Endothelial cell of umbilical vein (primary cell): ENCODE data around the gene KCTD17. TPM values are rescaled to one million over a fixed set of nuclear protein-coding genes. Genes with fewer than 3 reads are reported as not detected.

ENCODE experiments used
- BruUV-seq: library from RNA; stranded (reverse); fragments of 400-500 nt; replicated peaks from 2 replicates; lab custom pipeline; 2021; lab: Mats Ljungman, UMichigan
- CTCF ChIA-PET: fragments of 300-600, 350-600 bp; sonication (Branson Sonifier 250); formaldehyde crosslinking; loops from one replicate; lab custom pipeline; 2021; ENCODE audit warnings: antibody characterized with exemption, inconsistent platforms; lab: Charles Lee
- POLR2A ChIA-PET: fragments of 300-600, 350-600 bp; sonication (Branson Sonifier 250); formaldehyde crosslinking; loops from one replicate; lab custom pipeline; 2021; ENCODE audit warnings: antibody characterized with exemption, inconsistent platforms; lab: Charles Lee
- DNase-seq: peaks from one replicate; pipeline ENCODE4 v3.0.0-alpha.2; 2011; ENCODE audit warnings: low read depth, low spot score
- FAIRE-seq: peaks from 2 replicates; lab custom pipeline; 2011; peaks lifted over from hg19 to GRCh38; lab: Jason Lieb, UNC
- H2AFZ ChIP-seq: 2 replicates; pipeline ENCODE4 v1.6.0; 2012; ENCODE audit warnings: low read depth, low read length, control low read depth, inconsistent platforms
- H3K27ac ChIP-seq: 2 replicates; pipeline ENCODE4 v1.5.1; 2011; ENCODE audit warnings: low read depth, mild to moderate bottlenecking, control low read depth, low read length, moderate library complexity; ENCODE audit not compliant: insufficient read depth
- H3K27me3 ChIP-seq, 2 experiments: 2 replicates each; pipeline versions ENCODE4 v1.6.0 to v1.6.1; 2011; ENCODE audit warnings: low read length in 2 of 2, mixed read lengths in 1 of 2; ENCODE audit not compliant: control insufficient read depth in 2 of 2, insufficient read depth in 2 of 2
- H3K36me3 ChIP-seq, 2 experiments: 2 replicates in 1 of 2; 3 replicates in 1 of 2; pipeline ENCODE4 v1.5.1; 2011; ENCODE audit warnings: low read length in 2 of 2, mild to moderate bottlenecking in 1 of 2, moderate library complexity in 1 of 2; ENCODE audit not compliant: control insufficient read depth in 2 of 2, insufficient read depth in 2 of 2; ENCODE audit errors: extremely low read depth in 1 of 2
- H3K4me1 ChIP-seq: 3 replicates; pipeline ENCODE4 v1.5.1; 2011; ENCODE audit warnings: mild to moderate bottlenecking, low read length; ENCODE audit not compliant: control insufficient read depth, insufficient read depth; ENCODE audit errors: extremely low read depth
- H3K4me2 ChIP-seq: 2 replicates; pipeline ENCODE4 v1.6.1; 2011; ENCODE audit warnings: low read length, control low read depth, mixed read lengths; ENCODE audit not compliant: insufficient read depth
- H3K4me3 ChIP-seq, 3 experiments: fragments of 200-600 bp in 1 of 3; sonication (generic), shearing (Covaris generic) in 1 of 3; replicated peaks in 1 of 3; 2 replicates each; pipeline ENCODE4 v1.5.1; 2011 to 2016; ENCODE audit warnings: control low read depth in 3 of 3, low read length in 3 of 3, mild to moderate bottlenecking in 2 of 3, inconsistent platforms in 1 of 3, low read depth in 1 of 3, moderate library complexity in 1 of 3; ENCODE audit not compliant: insufficient read depth in 1 of 3
- H3K79me2 ChIP-seq: 2 replicates; pipeline ENCODE4 v1.6.0; 2012; ENCODE audit warnings: low read length, inconsistent platforms; ENCODE audit not compliant: control insufficient read depth, insufficient read depth
- H3K9ac ChIP-seq: replicated peaks from 2 replicates; pipeline ENCODE3; 2011; ENCODE audit warnings: low read length, control low read depth; ENCODE audit not compliant: insufficient read depth; ENCODE audit errors: extremely low read depth
- H3K9me1 ChIP-seq: replicated peaks from 3 replicates; pipeline ENCODE4 v1.6.0; 2011; ENCODE audit warnings: mild to moderate bottlenecking, low read length; ENCODE audit not compliant: control insufficient read depth, insufficient read depth; ENCODE audit errors: extremely low read depth
- H3K9me3 ChIP-seq: replicated peaks from 2 replicates; pipeline ENCODE4 v1.5.1; 2012; ENCODE audit warnings: low read length, inconsistent platforms; ENCODE audit not compliant: control insufficient read depth, insufficient read depth
- H4K20me1 ChIP-seq: replicated peaks from 2 replicates; pipeline ENCODE3; 2011; ENCODE audit warnings: mild to moderate bottlenecking, low read length; ENCODE audit not compliant: control insufficient read depth, insufficient read depth; ENCODE audit errors: extremely low read depth
- EZH2 ChIP-seq: IDR thresholded peaks from 2 replicates; pipeline ENCODE4 v1.6.1; 2012; ENCODE audit warnings: borderline replicate concordance, low read depth, mild to moderate bottlenecking, moderate library complexity, low read length, inconsistent platforms; ENCODE audit not compliant: severe bottlenecking
- FOS ChIP-seq: IDR thresholded peaks from 2 replicates; pipeline ENCODE4 v1.6.1; 2011; ENCODE audit warnings: mild to moderate bottlenecking, low read length, moderate library complexity, borderline replicate concordance; ENCODE audit not compliant: insufficient read depth
- GATA2 ChIP-seq: IDR thresholded peaks from 2 replicates; pipeline ENCODE4 v1.7.0; 2011; ENCODE audit warnings: low read depth, mild to moderate bottlenecking, moderate library complexity, mixed read lengths, low read length; ENCODE audit not compliant: insufficient read length, insufficient read depth
- JUN ChIP-seq: IDR thresholded peaks from 2 replicates; pipeline ENCODE4 v1.6.1; 2011; ENCODE audit warnings: borderline replicate concordance, low read depth; ENCODE audit not compliant: insufficient read length, insufficient read depth
- MYC ChIP-seq: IDR thresholded peaks from one replicate; pipeline ENCODE4 v1.6.1; 2011; ENCODE audit warnings: mild to moderate bottlenecking, low read depth, low read length
- POLR2A ChIP-seq: IDR thresholded peaks from 2 replicates; pipeline ENCODE4 v1.6.1; 2012; ENCODE audit warnings: low read depth, mild to moderate bottlenecking, control low read depth, low read length
- POLR2AphosphoS5 ChIP-seq: IDR thresholded peaks from 2 replicates; pipeline ENCODE4 v1.6.1; 2012; ENCODE audit warnings: low read depth, mild to moderate bottlenecking, control low read depth, low read length, moderate library complexity; ENCODE audit not compliant: insufficient read depth
- dilution Hi-C: fragments of 300-500 bp; cut with MboI; formaldehyde crosslinking; loops from one replicate; pipeline ENCODE4 v1.15.0; 2019; ENCODE audit warnings: low sequenced_read_pairs; ENCODE audit not compliant: extremely low pct_ligation_motif_present
- intact Hi-C: fragments of 100-400 bp; cut with micrococcal nuclease; formaldehyde crosslinking; loops from one replicate; pipeline ENCODE4 v1.10.0; 2022
- polyA plus RNA-seq, 4 experiments: library from polyadenylated mRNA; depleted of rRNA in 3 of 4; stranded (reverse) in 3 of 4; unstranded in 1 of 4; fragments of >200 nt; gene quantifications; 2 replicates each; pipeline versions ENCODE4 v1.2.1 to v1.2.3, GENCODE V29; 2011 to 2012; ENCODE audit warnings: missing spikeins in 1 of 4
- total RNA-seq: library from RNA; stranded (reverse); gene quantifications from 2 replicates; pipeline ENCODE4 v1.2.3, GENCODE V29; 2021
- TF ChIP-seq, protein P1 (sequence below), 2 donors: IDR thresholded peaks; 1 replicate in 1 of 2; 2 replicates in 1 of 2; pipeline ENCODE4 v1.5.1; 2011; ENCODE audit warnings: low read length in 2 of 2, mild to moderate bottlenecking in 2 of 2, moderate library complexity in 2 of 2, control low read depth in 1 of 2, inconsistent platforms in 1 of 2, low read depth in 1 of 2; ENCODE audit not compliant: insufficient read depth in 1 of 2; ENCODE audit errors: extremely low read depth in 1 of 2
- TF ChIP-seq, protein P2 (sequence below): IDR thresholded peaks from 2 replicates; pipeline ENCODE4 v1.6.1; 2011; ENCODE audit not compliant: insufficient read depth, insufficient read length

The KCTD17 gene
- total and polyA plus RNA-seq, 2 donors (not counting 3 experiments of a cell fraction or from before 2014, with no cell fraction given): 59.2 to 73.0 TPM

DNA sequence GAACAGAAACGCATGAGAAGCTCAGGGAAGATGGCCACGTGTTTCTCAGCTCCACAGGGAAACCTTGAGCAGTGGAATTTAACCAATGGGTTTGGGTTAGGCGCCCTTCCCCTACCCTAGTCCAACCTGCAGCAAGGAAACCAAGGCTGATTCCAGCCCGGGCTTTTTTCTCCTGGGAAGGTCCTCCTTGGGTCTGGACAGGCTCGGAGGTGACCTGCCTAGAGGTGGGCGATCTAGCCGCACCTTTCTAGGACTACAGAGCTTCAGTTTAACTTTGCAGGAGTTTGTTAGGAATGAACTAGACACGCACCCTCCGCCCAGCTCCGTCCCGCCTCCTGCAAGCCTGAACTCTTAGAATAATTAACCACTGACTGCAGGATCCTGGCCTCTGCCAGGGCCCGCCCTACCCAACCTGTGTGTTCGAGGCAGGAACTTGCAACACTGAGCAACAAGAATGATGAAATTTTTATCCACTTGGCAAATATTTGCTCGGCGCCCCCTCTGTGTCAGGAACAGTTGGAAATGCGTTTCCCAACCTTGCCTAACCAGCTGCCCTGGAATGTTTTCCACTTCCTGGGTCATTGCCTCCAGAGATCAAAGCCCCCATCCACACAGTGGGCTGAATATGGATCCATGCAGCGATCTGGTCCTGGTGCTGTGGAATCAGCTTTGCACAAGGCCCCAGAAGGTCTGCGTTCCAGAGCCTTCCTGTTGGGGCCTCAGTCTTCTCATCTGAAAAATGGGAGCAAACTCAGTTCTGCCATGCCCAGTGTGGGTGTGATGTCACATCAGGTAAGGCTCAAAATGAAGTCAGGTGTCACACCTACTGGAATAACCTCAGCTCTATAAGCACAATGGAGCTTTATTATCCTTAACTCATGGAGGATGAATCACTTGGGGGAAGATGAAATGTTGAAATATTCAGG is 18.7 kb upstream of the KCTD17 start:
- intact Hi-C loops: no loop called here
- no TSS peak for BruUV-seq
- no peak for FAIRE-seq

More for the DNA sequence above, 18.7 kb upstream of the KCTD17 start:
- ChIA-PET CTCF (interaction anchor here (0.8 to 5.2 kb wide), 6 partner anchors 11 to 177 kb away, joined by 3 to 57 read pairs (median 6); partner anchors contain the start of genes MPST and TST), POLR2A (no interaction called here)
- Histone ChIP-seq H3K27ac (no peak overlapping the region), H2AFZ (no peak overlapping the region), H3K9me3 (no peaks in the 10 kb centered on the region), H3K9me1 (no peaks in the 10 kb centered on the region), H3K9ac (no peak overlapping the region), H3K79me2 (no peaks in the 10 kb centered on the region), H3K4me3 (no peak overlapping the region), H3K27me3 (no peaks in the 10 kb centered on the region), H4K20me1 (no peaks in the 10 kb centered on the region), H3K4me2 (no peak overlapping the region), H3K36me3 (peaks cover 6 to 10% of the 10 kb centered on the region in 2 experiments), H3K4me1 (peaks cover 9% of the 10 kb centered on the region)
- dilution Hi-C loops: no loop called here
- TF ChIP-seq POLR2A: no peak
- no peak for TF ChIP-seq GATA2
- no peak for TF ChIP-seq FOS
- TF ChIP-seq POLR2AphosphoS5: no peak
- TF ChIP-seq, protein P1, sequence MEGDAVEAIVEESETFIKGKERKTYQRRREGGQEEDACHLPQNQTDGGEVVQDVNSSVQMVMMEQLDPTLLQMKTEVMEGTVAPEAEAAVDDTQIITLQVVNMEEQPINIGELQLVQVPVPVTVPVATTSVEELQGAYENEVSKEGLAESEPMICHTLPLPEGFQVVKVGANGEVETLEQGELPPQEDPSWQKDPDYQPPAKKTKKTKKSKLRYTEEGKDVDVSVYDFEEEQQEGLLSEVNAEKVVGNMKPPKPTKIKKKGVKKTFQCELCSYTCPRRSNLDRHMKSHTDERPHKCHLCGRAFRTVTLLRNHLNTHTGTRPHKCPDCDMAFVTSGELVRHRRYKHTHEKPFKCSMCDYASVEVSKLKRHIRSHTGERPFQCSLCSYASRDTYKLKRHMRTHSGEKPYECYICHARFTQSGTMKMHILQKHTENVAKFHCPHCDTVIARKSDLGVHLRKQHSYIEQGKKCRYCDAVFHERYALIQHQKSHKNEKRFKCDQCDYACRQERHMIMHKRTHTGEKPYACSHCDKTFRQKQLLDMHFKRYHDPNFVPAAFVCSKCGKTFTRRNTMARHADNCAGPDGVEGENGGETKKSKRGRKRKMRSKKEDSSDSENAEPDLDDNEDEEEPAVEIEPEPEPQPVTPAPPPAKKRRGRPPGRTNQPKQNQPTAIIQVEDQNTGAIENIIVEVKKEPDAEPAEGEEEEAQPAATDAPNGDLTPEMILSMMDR (IDR thresholded peaks at IDR 0.05; ENCODE audit: extremely low read depth in 1 of 2, insufficient read depth in 1 of 2, low read depth in 1 of 2, low read length in 2 of 2): no peak
- TF ChIP-seq JUN: no peak
- TF ChIP-seq MYC: no peak
- TF ChIP-seq, protein P2, sequence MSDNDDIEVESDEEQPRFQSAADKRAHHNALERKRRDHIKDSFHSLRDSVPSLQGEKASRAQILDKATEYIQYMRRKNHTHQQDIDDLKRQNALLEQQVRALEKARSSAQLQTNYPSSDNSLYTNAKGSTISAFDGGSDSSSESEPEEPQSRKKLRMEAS: no peak
- TF ChIP-seq EZH2: no peak
- no peak for DNase-seq
